Measurements from ENCODE around the gene SYNE2. TPM values are rescaled to one million over a fixed set of nuclear protein-coding genes. Genes with fewer than 3 reads are reported as not detected.

The SYNE2 gene
- polyA plus RNA-seq, 10 donors = 44.3 to 66.5 (median 52.4) TPM

- no peak for DNase-seq
These were observed 364.5 kb downstream of the SYNE2 start for GRCh38 chr14:64217308-64217707.

GRCh38 chr14:64217834-64218233, 365.0 kb downstream of the SYNE2 start:
- DNase-seq = no peak

GRCh38 chr14:64218344-64219240, 365.8 kb downstream of the SYNE2 start:
- DNase-seq = no peak

GRCh38 chr14:64220056-64220455, 367.3 kb downstream of the SYNE2 start:
- no peak for DNase-seq

GRCh38 chr14:64220466-64220865, 367.7 kb downstream of the SYNE2 start:
- DNase-seq = peak; percentile 49 to 60 (median 52)

GRCh38 chr14:64221391-64222003, 368.7 kb downstream of the SYNE2 start:
- no peak for DNase-seq

- no peak for DNase-seq
These were observed 372.4 kb downstream of the SYNE2 start for GRCh38 chr14:64225151-64225757.

GRCh38 chr14:64227856-64228255, 375.1 kb downstream of the SYNE2 start:
- DNase-seq = no peak

GRCh38 chr14:64229489-64229888, 376.7 kb downstream of the SYNE2 start:
- no peak for DNase-seq

- DNase-seq = no peak
These were observed 379.5 kb downstream of the SYNE2 start for GRCh38 chr14:64232095-64232838.

GRCh38 chr14:64232944-64233343, 380.1 kb downstream of the SYNE2 start:
- no peak for DNase-seq

- no peak for DNase-seq
These were observed 380.9 kb downstream of the SYNE2 start for GRCh38 chr14:64233531-64234190.

- no peak for DNase-seq
These were observed 382.3 kb downstream of the SYNE2 start for GRCh38 chr14:64234877-64235651.

- DNase-seq = no peak
These were observed 383.1 kb downstream of the SYNE2 start for GRCh38 chr14:64235652-64236640.

GRCh38 chr14:64238049-64238448, 385.2 kb downstream of the SYNE2 start:
- no peak for DNase-seq

- no peak for DNase-seq
These were observed 385.8 kb downstream of the SYNE2 start for GRCh38 chr14:64238631-64239030.

GRCh38 chr14:64244279-64244678, 391.5 kb downstream of the SYNE2 start:
- peak in 1 of 3 donors; percentile 16 for DNase-seq

- no peak for DNase-seq
These were observed 392.7 kb downstream of the SYNE2 start for GRCh38 chr14:64245491-64245890.

- DNase-seq = no peak
These were observed 393.9 kb downstream of the SYNE2 start for GRCh38 chr14:64246688-64247087.

Measured in muscle of back (tissue), 11 donors.